NCI-H524 (cell line): Measurements from ENCODE around the gene AMBP.
A peak's percentile ranks its signal among the peaks of the same experiment; 100 is the strongest.
"Not testable (repeated sequence)": the region's sequence is repeated elsewhere in the genome, so short reads cannot be mapped to it uniquely, and the experiment has no call there.

ENCODE experiments used
- DNase-seq, 2 experiments: peaks; one replicate each; lab custom pipeline; 2025; lab: John Stamatoyannopoulos, UW

Gene AMBP

GRCh38 chr9:114050646-114051045, 27.5 kb downstream of the AMBP start:
- no peak for DNase-seq

DNA sequence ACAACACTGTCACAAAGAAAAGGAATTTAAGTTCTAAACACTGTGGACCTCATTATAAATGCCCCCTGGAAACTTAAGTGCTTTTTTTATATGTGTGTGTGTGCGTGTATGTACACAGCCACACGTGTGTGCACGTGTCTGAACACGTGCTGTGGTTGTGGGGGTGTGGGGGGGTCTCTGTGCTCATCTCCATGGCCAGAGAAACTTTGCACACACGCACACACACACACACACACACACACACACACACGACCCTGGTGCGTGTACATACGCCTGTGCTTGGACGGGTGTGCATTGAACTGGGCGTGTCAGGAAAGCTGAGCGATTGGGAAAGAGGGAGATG, 27.9 kb downstream of the AMBP start:
- DNase-seq: no peak

DNA sequence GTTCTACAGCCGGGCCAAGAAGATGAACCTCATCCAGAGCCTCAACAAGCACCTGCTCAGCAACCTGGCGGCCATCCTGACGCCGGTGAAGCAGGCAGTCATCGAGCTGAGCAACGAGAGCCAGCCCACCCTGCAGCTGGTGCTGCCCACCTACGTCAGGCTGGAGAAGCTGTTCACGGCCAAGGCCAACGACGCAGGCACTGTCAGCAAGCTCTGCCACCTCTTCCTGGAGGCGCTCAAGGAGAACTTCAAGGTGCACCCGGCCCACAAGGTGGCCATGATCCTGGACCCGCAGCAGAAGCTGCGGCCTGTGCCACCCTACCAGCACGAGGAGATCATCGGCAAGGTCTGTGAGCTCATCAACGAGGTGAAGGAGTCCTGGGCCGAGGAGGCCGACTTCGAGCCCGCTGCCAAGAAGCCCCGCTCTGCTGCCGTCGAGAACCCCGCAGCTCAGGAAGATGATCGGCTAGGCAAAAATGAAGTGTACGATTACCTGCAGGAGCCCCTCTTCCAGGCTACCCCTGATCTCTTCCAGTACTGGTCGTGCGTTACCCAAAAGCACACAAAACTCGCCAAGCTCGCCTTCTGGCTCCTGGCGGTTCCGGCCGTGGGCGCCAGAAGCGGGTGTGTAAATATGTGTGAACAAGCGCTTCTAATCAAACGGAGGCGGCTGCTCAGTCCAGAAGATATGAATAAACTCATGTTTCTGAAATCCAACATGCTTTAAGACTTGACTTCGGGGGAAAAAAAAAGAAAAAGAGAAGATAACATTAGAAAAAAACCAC, 28.5 kb downstream of the AMBP start:
- DNase-seq: no peak

- DNase-seq: no peak
Observed at GRCh38 chr9:114048533-114049415, 29.3 kb downstream of the AMBP start.

GRCh38 chr9:114047717-114048116, 30.4 kb downstream of the AMBP start:
- DNase-seq: peak in 1 of 2 experiments; percentile 19

GRCh38 chr9:114046875-114047274, 31.2 kb downstream of the AMBP start:
- DNase-seq: no peak

GRCh38 chr9:114046237-114046755, 31.8 kb downstream of the AMBP start:
- no peak for DNase-seq

- not testable (repeated sequence) for DNase-seq
Observed at GRCh38 chr9:114043660-114044059, 34.4 kb downstream of the AMBP start.

- DNase-seq: no peak
Observed at GRCh38 chr9:114039484-114039883, 38.6 kb downstream of the AMBP start.

- no peak for DNase-seq
Observed at GRCh38 chr9:114038724-114039313, 39.3 kb downstream of the AMBP start.

DNA sequence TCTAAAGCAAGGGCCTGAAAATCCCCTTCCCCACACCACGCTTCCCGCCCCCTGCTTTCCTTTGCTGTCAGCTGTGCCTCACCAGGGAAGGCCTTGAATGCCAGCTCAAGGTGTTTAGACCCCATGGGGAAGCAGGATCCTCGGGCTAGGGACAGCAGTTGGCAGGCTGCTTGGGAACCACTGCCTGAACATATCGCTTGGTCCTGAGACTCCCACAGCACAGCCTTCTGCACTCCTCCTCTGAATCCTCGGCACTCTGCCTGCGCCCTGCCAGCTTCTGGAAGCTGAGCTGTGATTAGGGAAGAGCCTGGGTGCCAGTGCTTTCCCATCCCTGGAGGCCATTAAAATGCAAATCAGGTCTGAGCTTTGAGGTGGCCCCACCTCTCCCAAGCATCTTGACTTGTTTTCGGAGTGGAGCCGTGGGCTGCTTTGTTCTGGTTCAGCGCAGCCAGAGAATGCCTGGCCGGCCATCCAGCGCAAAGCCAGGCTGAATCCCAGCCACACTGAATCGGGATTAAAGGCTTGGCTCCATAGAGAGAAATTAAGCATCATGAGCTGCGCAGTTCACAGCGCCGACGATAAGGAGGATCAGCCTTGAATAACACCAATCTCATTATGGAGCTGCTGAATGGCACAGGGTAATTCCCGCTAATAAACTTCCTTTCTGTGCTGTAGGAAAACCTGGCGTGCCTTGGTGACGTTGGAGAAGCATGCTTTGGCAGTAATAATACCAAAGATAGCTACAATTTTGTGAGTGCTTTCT, 40.0 kb downstream of the AMBP start:
- peak; percentile 43 to 77 for DNase-seq

DNA sequence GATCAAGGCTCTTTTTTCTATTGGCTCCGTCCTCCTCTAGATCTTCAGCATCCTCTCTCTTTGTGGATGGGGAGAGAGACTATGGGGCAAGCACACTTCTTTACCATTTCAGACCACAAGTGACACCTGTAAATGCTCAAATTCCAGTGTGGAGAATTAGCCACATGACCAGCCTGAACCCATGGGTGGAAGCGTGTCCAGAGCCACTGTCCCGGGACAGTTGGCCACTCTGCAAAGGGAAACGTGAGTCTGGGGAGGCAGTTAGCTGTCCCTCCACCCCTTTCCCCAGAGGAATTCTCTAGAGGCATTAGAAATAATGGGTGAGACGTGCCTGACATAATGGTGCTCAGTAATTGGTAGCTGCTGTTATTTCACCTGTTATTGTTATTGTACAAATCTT, 40.9 kb downstream of the AMBP start:
- no peak for DNase-seq

DNA sequence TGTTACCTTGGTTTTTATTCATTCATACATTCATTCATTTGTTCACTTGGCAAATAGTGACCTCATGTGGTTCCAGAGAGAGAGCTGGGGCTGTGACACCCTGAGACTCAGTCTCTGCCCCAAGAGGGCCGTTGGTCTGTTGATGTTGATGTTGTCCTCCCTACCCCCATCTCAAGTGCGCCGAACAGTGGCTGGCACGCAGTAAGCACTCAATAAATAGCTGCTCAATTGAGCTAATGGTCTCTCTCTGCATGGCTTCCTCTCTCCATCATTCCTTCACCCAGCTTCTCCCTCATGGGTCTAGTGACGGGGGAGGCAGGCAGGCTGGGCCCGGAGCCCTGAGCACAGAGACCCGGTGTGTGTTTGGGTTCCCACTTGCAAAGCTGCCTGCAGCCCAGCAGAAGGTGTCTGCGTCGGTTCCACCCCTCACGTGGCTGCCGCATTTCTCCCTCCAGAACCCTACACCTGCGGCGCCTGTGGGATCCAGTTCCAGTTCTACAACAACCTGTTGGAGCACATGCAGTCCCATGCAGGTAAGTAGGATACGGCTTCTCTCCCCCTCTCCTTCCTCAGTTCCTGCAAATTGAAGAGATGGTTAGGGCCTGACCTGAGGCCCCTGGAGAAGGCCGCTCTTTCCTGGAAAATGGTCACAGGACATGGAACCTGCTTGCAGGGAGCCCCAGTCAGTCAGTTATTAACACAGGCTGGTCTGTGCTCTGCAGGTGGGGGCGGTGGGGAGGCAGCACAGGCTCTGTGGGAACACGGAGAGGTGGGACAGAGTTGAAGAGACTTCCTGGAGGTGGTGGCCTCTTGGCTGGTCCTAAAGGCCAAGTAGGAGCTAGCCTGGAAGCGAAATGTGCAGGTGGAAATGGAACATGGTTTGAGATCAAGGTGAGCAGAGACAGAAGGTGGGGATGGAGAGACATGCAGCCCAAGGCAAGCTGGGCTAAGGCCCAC, 42.0 kb downstream of the AMBP start:
- DNase-seq: no peak

GRCh38 chr9:114035221-114035844, 42.8 kb downstream of the AMBP start:
- DNase-seq: no peak

- no peak for DNase-seq
Observed at GRCh38 chr9:114034661-114035062, 43.4 kb downstream of the AMBP start.

DNA sequence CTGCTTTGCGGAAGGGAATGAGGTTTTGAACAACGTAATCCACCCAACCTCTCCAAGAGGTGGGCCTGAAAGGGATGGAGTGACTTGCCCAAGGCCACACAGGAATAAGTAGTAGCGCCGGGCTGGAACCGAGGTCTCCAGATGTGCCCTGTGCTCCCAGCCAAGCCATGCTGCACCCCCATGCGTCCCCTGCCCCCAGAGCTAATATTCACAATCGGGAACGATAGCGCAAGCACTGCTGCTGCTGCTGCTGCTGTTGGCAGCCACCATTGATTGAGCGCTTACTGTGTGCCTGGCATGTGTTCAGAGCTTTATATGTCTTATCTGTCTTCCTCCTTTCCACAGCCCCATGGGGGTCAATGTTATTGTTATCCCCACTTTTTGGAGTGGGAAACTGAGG, 43.9 kb downstream of the AMBP start:
- no peak for DNase-seq

- DNase-seq: peak; percentile 21 to 41
Observed at GRCh38 chr9:114033397-114034103, 44.5 kb downstream of the AMBP start.

GRCh38 chr9:114031948-114032840, 45.9 kb downstream of the AMBP start:
- no peak for DNase-seq
